H1 (cell line): ENCODE data around the gene CYB5R3. TPM values are rescaled to one million over a fixed set of nuclear protein-coding genes. Genes with fewer than 3 reads are reported as not detected.
A peak's percentile ranks its signal among the peaks of the same experiment; 100 is the strongest.

Source experiments
- CTCF ChIA-PET: fragments of 300-600 bp; sonication (Branson Sonifier 250); formaldehyde crosslinking; loops from one replicate; lab custom pipeline; 2021; ENCODE audit not compliant: partially characterized antibody; lab: Charles Lee
- POLR2A ChIA-PET: fragments of 300-600 bp; sonication (Branson Sonifier 250); formaldehyde crosslinking; loops from one replicate; lab custom pipeline; 2021; ENCODE audit warnings: inconsistent platforms; ENCODE audit not compliant: partially characterized antibody; lab: Charles Lee
- DNase-seq, 2 experiments: peaks; one replicate each; pipeline versions ENCODE4 v3.0.0 to v3.0.0-alpha.2; 2010 to 2022; ENCODE audit warnings: low spot score in 2 of 2, low read depth in 1 of 2, mixed read lengths in 1 of 2
- FAIRE-seq: peaks from 2 replicates; lab custom pipeline; 2011; peaks lifted over from hg19 to GRCh38; lab: Jason Lieb, UNC
- H2AFZ ChIP-seq: 2 replicates; pipeline ENCODE4 v1.8.1; 2012; ENCODE audit warnings: low read length, inconsistent platforms
- H2AK5ac ChIP-seq: 2 replicates; pipeline ENCODE4 v1.6.1; 2013; ENCODE audit warnings: low read depth, low read length
- H2BK120ac ChIP-seq: replicated peaks from 2 replicates; pipeline ENCODE3; 2013; ENCODE audit warnings: low read depth, low read length, inconsistent platforms
- H2BK12ac ChIP-seq: 2 replicates; pipeline ENCODE4 v1.6.1; 2013; ENCODE audit warnings: low read depth, low read length
- H2BK15ac ChIP-seq: 2 replicates; pipeline ENCODE4 v1.6.1; 2013; ENCODE audit warnings: low read length
- H2BK20ac ChIP-seq: 2 replicates; pipeline ENCODE4 v1.6.1; 2013; ENCODE audit warnings: low read length
- H2BK5ac ChIP-seq: 2 replicates; pipeline ENCODE4 v1.6.1; 2013; ENCODE audit warnings: low read depth, low read length
- H3K14ac ChIP-seq: 2 replicates; pipeline ENCODE4 v1.6.1; 2013; ENCODE audit warnings: inconsistent platforms; ENCODE audit not compliant: insufficient read length
- H3K18ac ChIP-seq: 2 replicates; pipeline ENCODE4 v1.6.1; 2013; ENCODE audit warnings: low read length; ENCODE audit errors: extremely low read depth
- H3K23ac ChIP-seq: 2 replicates; pipeline ENCODE4 v1.6.1; 2013; ENCODE audit warnings: inconsistent platforms; ENCODE audit not compliant: insufficient read length
- H3K23me2 ChIP-seq: 2 replicates; pipeline ENCODE4 v1.6.1; 2013; ENCODE audit warnings: low read depth, low read length
- H3K27ac ChIP-seq: 2 replicates; pipeline ENCODE4 v1.6.1; 2011; ENCODE audit warnings: low read depth, low read length, inconsistent platforms
- H3K27me3 ChIP-seq, 4 experiments: replicated peaks in 1 of 4; 1 replicate in 1 of 4; 2 replicates in 3 of 4; pipeline versions ENCODE4 v1.6.1 to v1.8.1; 2011 to 2013; ENCODE audit warnings: low read length in 3 of 4, mild to moderate bottlenecking in 3 of 4, inconsistent platforms in 2 of 4, mixed read lengths in 2 of 4, moderate library complexity in 1 of 4; ENCODE audit not compliant: control insufficient read depth in 3 of 4, insufficient read depth in 3 of 4; ENCODE audit errors: extremely low read depth in 1 of 4
- H3K36me3 ChIP-seq, 4 experiments: 2 replicates each; pipeline versions ENCODE4 v1.6.1 to v1.8.1; 2011 to 2013; ENCODE audit warnings: mild to moderate bottlenecking in 4 of 4, low read length in 3 of 4, moderate library complexity in 2 of 4, control low read depth in 1 of 4, inconsistent platforms in 1 of 4; ENCODE audit not compliant: insufficient read depth in 4 of 4, control insufficient read depth in 2 of 4
- H3K4ac ChIP-seq: replicated peaks from 2 replicates; pipeline ENCODE3; 2013; ENCODE audit warnings: low read length, low read depth, mixed read lengths, inconsistent platforms; ENCODE audit not compliant: insufficient read length
- H3K4me1 ChIP-seq, 4 experiments: replicated peaks in 1 of 4; 1 replicate in 1 of 4; 2 replicates in 3 of 4; pipeline versions ENCODE4 v1.6.1 to v1.8.1; 2011 to 2013; ENCODE audit warnings: low read length in 3 of 4, inconsistent platforms in 2 of 4, mixed read lengths in 1 of 4; ENCODE audit not compliant: insufficient read depth in 4 of 4, control insufficient read depth in 3 of 4
- H3K4me2 ChIP-seq, 2 experiments: 2 replicates each; pipeline versions ENCODE4 v1.6.1 to v1.8.1; 2011 to 2013; ENCODE audit warnings: low read depth in 2 of 2, low read length in 2 of 2, control low read depth in 1 of 2, inconsistent platforms in 1 of 2, mild to moderate bottlenecking in 1 of 2; ENCODE audit not compliant: insufficient read depth in 1 of 2
- H3K4me3 ChIP-seq, 4 experiments: fragments of 200-600, 300-600 bp in 1 of 4; sonication (generic), shearing (Covaris generic), sonication (Bioruptor Twin) in 1 of 4; 2 replicates each; pipeline versions ENCODE4 v1.5.1 to v1.8.1; 2011 to 2016; ENCODE audit warnings: low read length in 4 of 4, low read depth in 3 of 4, control low read depth in 2 of 4, inconsistent platforms in 2 of 4, mild to moderate bottlenecking in 2 of 4, mixed read lengths in 1 of 4, moderate library complexity in 1 of 4; ENCODE audit not compliant: insufficient read depth in 2 of 4; ENCODE audit errors: extremely low read depth in 1 of 4
- H3K56ac ChIP-seq: replicated peaks from 2 replicates; pipeline ENCODE3; 2013; ENCODE audit warnings: low read depth, mild to moderate bottlenecking, mixed read lengths, low read length, inconsistent platforms; ENCODE audit not compliant: insufficient read length
- H3K79me1 ChIP-seq: 2 replicates; pipeline ENCODE4 v1.6.1; 2013; ENCODE audit warnings: low read depth, low read length, control low read depth
- H3K79me2 ChIP-seq, 2 experiments: 2 replicates each; pipeline versions ENCODE4 v1.6.1 to v1.8.1; 2012 to 2013; ENCODE audit warnings: low read length in 2 of 2, mild to moderate bottlenecking in 2 of 2, inconsistent platforms in 1 of 2; ENCODE audit not compliant: insufficient read depth in 2 of 2, control insufficient read depth in 1 of 2
- H3K9ac ChIP-seq, 4 experiments: replicated peaks in 1 of 4; 1 replicate in 1 of 4; 2 replicates in 3 of 4; pipeline versions ENCODE4 v1.6.1 to v1.8.1; 2011 to 2013; ENCODE audit warnings: low read depth in 3 of 4, low read length in 3 of 4, control low read depth in 2 of 4, mild to moderate bottlenecking in 2 of 4, moderate library complexity in 2 of 4, inconsistent platforms in 1 of 4; ENCODE audit errors: extremely low read depth in 1 of 4
- H3K9me3 ChIP-seq, 2 experiments: 2 replicates each; pipeline versions ENCODE4 v1.6.1 to v1.8.1; 2012 to 2013; ENCODE audit warnings: mild to moderate bottlenecking in 2 of 2, moderate library complexity in 2 of 2, control low read depth in 1 of 2, inconsistent platforms in 1 of 2, low read depth in 1 of 2, low read length in 1 of 2, mixed read lengths in 1 of 2; ENCODE audit not compliant: insufficient read depth in 2 of 2
- H4K20me1 ChIP-seq, 2 experiments: replicated peaks in 1 of 2; 2 replicates each; pipeline versions ENCODE3 to v1.8.1; 2011 to 2013; ENCODE audit warnings: inconsistent platforms in 2 of 2, low read length in 2 of 2, mild to moderate bottlenecking in 1 of 2; ENCODE audit not compliant: insufficient read depth in 2 of 2, control insufficient read depth in 1 of 2
- H4K5ac ChIP-seq: 2 replicates; pipeline ENCODE4 v1.6.1; 2013; ENCODE audit warnings: low read length, low read depth, mixed read lengths, inconsistent platforms; ENCODE audit not compliant: insufficient read length
- H4K8ac ChIP-seq: 2 replicates; pipeline ENCODE4 v1.8.0; 2013; ENCODE audit warnings: mild to moderate bottlenecking, moderate library complexity, low read length, inconsistent platforms; ENCODE audit not compliant: insufficient read depth; ENCODE audit errors: extremely low read depth
- H4K91ac ChIP-seq: replicated peaks from 2 replicates; pipeline ENCODE3; 2013; ENCODE audit warnings: low read length, mixed read lengths, inconsistent platforms; ENCODE audit not compliant: insufficient read length
- CTCF ChIP-seq, 3 experiments: IDR thresholded peaks; 1 replicate in 2 of 3; 2 replicates in 1 of 3; pipeline versions ENCODE4 v1.5.1 to v1.6.1; 2011; ENCODE audit warnings: low read length in 3 of 3, mild to moderate bottlenecking in 3 of 3, inconsistent platforms in 2 of 3, low read depth in 1 of 3, moderate library complexity in 1 of 3; ENCODE audit not compliant: insufficient read depth in 1 of 3; ENCODE audit errors: control extremely low read depth in 1 of 3
- JUND ChIP-seq: IDR thresholded peaks from 2 replicates; pipeline ENCODE4 v1.6.1; 2011; ENCODE audit warnings: mild to moderate bottlenecking, improper control_type of control experiment, low read length
- KDM4A ChIP-seq: IDR thresholded peaks from one replicate; pipeline ENCODE4 v1.7.1; 2012; ENCODE audit warnings: low read depth, mild to moderate bottlenecking, moderate library complexity, low read length, inconsistent platforms; ENCODE audit not compliant: severe bottlenecking
- WGBS, 2 experiments: shearing (Covaris generic) in 1 of 2; methylation state at CpG; one replicate each; pipeline versions ENCODE4 v1.1.6 to v1.1.7; 2013 to 2015; ENCODE audit warnings: low lambda C conversion rate in 2 of 2, mixed read lengths in 2 of 2, inconsistent platforms in 1 of 2, low coverage in 1 of 2, missing lambda C conversion rate in 1 of 2; ENCODE audit not compliant: insufficient replicate concordance in 2 of 2, insufficient coverage in 1 of 2, insufficient read length in 1 of 2; ENCODE audit errors: extremely low coverage in 1 of 2, missing lambda C conversion rate in 1 of 2; 5-methylcytosine and 5-hydroxymethylcytosine counted together
- long read RNA-seq, 2 experiments: library from RNA in 1 of 2; library from capped mRNA in 1 of 2; stranded (forward); transcript quantifications; one replicate each; pipeline ENCODE4 v2.0.0, GENCODE V29; 2021; ENCODE audit warnings: inconsistent platforms in 1 of 2
- polyA minus RNA-seq, 3 experiments: library from RNA; depleted of rRNA, polyadenylated mRNA; stranded (reverse); fragments of >200 nt; gene quantifications; 1 replicate in 2 of 3; 2 replicates in 1 of 3; pipeline ENCODE4 v1.2.3, GENCODE V29; 2011
- polyA plus RNA-seq, 7 experiments: library from polyadenylated mRNA; depleted of rRNA in 3 of 7; stranded (reverse) in 5 of 7; unstranded in 2 of 7; fragments of >200 nt in 5 of 7; fragments of 200-250 nt in 2 of 7; gene quantifications; 1 replicate in 5 of 7; 2 replicates in 1 of 7; 4 replicates in 1 of 7; pipeline versions ENCODE4 v1.2.1 to v1.2.3, GENCODE V29; 2011 to 2013; ENCODE audit warnings: missing spikeins in 2 of 7, mixed read lengths in 2 of 7
- total RNA-seq: library from RNA; stranded (reverse); fragmentation: NEBNext Ultra II Directional; extraction: Animal tissue kit (Norgen Biotek cat#: 25700); gene quantifications from 2 replicates; pipeline ENCODE4 v1.2.1, GENCODE V29; 2021

Gene CYB5R3
- total RNA-seq (75.3 and 82.5 TPM in 2 replicates), polyA plus RNA-seq (2011; rRNA removed) (113 and 160 TPM in 2 replicates), polyA minus RNA-seq (2011; rRNA and poly(A)+ RNA removed) (56.6 and 58.6 TPM in 2 replicates)
- 64.2 TPM for polyA plus RNA-seq (2011; cell fraction: cytosol; rRNA removed)
- 72.4 TPM for polyA plus RNA-seq (2011; cell fraction: nucleus; rRNA removed)
- 73.0 to 99.5 TPM (median 89.7 TPM) in 4 replicates for polyA plus RNA-seq (2012, experiment 1 of 2)
- polyA plus RNA-seq (2012, experiment 2 of 2), result 83.5 TPM
- 94.8 TPM for polyA plus RNA-seq (2013, experiment 1 of 2)
- polyA plus RNA-seq (2013, experiment 2 of 2), result 107 TPM
- polyA minus RNA-seq (2011; cell fraction: cytosol; rRNA and poly(A)+ RNA removed), result 50.7 TPM
- polyA minus RNA-seq (2011; cell fraction: nucleus; rRNA and poly(A)+ RNA removed), result 29.5 TPM
- long read RNA-seq, experiment 1, transcript CYB5R3-208 (6 exons, 3,938 nt), result minor isoform, 5 of 115 reads
- long read RNA-seq, experiment 1, transcript CYB5R3-201 (9 exons, 2,124 nt), result major isoform, 60 of 115 reads
- long read RNA-seq, experiment 1, partial matches to known transcripts, result 40 of 115 reads
- long read RNA-seq, experiment 1, other reads (novel, unspliced or antisense), result 6 of 115 reads
- long read RNA-seq, experiment 2, transcript CYB5R3-201 (9 exons, 2,124 nt), result major isoform, 7 of 9 reads
- long read RNA-seq, experiment 2, partial matches to known transcripts, result 0 of 9 reads
- long read RNA-seq, experiment 2, other reads (novel, unspliced or antisense), result 2 of 9 reads

GRCh38 chr22:42649246-42650099 is at the start of gene CYB5R3:
Gene CYB5R3, minus strand, starts transcription at chr22:42649392. Its CDS starts 77 bp downstream, at chr22:42649315.
- no peaks in the 10 kb centered on the region; a peak in 1 of 7 replicates for H3K27me3 ChIP-seq
- no peak within 1 kb of the TSS for H3K23ac ChIP-seq
- H2BK15ac ChIP-seq, result no peak within 1 kb of the TSS
- H3K79me2 ChIP-seq, result peaks cover 0 to 21% of the 10 kb centered on the region in 2 experiments; a peak in 1 of 4 replicates
- H3K27ac ChIP-seq, result peak within 1 kb of the TSS; percentile 82; the same call in 1 of the 2 replicates
- H2AK5ac ChIP-seq, result peak within 1 kb of the TSS; percentile 86; the same call in 1 of the 2 replicates
- H2AFZ ChIP-seq, result peak within 1 kb of the TSS; percentile 71
- H4K5ac ChIP-seq, result peak within 1 kb of the TSS; percentile 63
- H3K4ac ChIP-seq, result peak within 1 kb of the TSS; percentile 71
- H3K4me3 ChIP-seq, result peak within 1 kb of the TSS; percentile 82 to 98 (median 90)
- peak within 1 kb of the TSS; percentile 95 for H4K8ac ChIP-seq
- H3K9ac ChIP-seq, result peak within 1 kb of the TSS; percentile 63 to 84 (median 78)
- H4K20me1 ChIP-seq, result peaks cover 3 to 9% of the 10 kb centered on the region in 2 experiments
- H3K56ac ChIP-seq, result no peak within 1 kb of the TSS
- no peak within 1 kb of the TSS for H2BK120ac ChIP-seq
- peak within 1 kb of the TSS; percentile 93 to 99 for H3K4me2 ChIP-seq
- H3K79me1 ChIP-seq, result peaks cover 18% of the 10 kb centered on the region
- ChIA-PET POLR2A (interaction anchor here (0.6 to 9.4 kb wide), 14 partner anchors 10 to 366 kb away, joined by 3 to 74 read pairs (median 3); partner anchors contain the start of genes PACSIN2 and POLDIP3), CTCF (interaction anchor here (0.6 to 1.0 kb wide), 5 partner anchors 11 to 1979 kb away, joined by 3 to 5 read pairs (median 3); partner anchors contain the start of gene POLDIP3)
- 11% methylated on average over 41 of the region's 81 CpGs; no CpG with 5 or more reads in 1 of the 2 experiments for WGBS, 2 experiments
- no peaks in the 10 kb centered on the region for H3K9me3 ChIP-seq
- peaks cover 8% of the 10 kb centered on the region for H3K23me2 ChIP-seq
- peak within 1 kb of the TSS; percentile 71 for H3K18ac ChIP-seq
- no peaks in the 10 kb centered on the region for H3K36me3 ChIP-seq
- H2BK5ac ChIP-seq, result peak within 1 kb of the TSS; percentile 82
- no peak within 1 kb of the TSS for H2BK20ac ChIP-seq
- peaks cover 3 to 15% (median 11%) of the 10 kb centered on the region in 4 experiments for H3K4me1 ChIP-seq
- FAIRE-seq (no peak), DNase-seq (peak; percentile 50 to 90)
- H4K91ac ChIP-seq, result peak within 1 kb of the TSS; percentile 85
- H2BK12ac ChIP-seq, result 0 out of 2 replicates have a peak within 1 kb of the TSS, but pooled peaks have one; percentile 45
- no peak within 1 kb of the TSS for H3K14ac ChIP-seq
- TF ChIP-seq JUND, result no peak
- TF ChIP-seq KDM4A, result peak; percentile 35
- TF ChIP-seq CTCF (IDR thresholded peaks at IDR 0.05; ENCODE audit: control extremely low read depth in 1 of 3, insufficient read depth in 1 of 3, low read depth in 1 of 3, low read length in 3 of 3), result no peak
